DMS53 (cell line): Measurements from ENCODE around the gene LYRM9.
"Not testable (repeated sequence)": the region's sequence is repeated elsewhere in the genome, so short reads cannot be mapped to it uniquely, and the experiment has no call there.

Experiments used
- DNase-seq: peaks from one replicate; lab custom pipeline; 2025; lab: John Stamatoyannopoulos, UW

Gene LYRM9

GRCh38 chr17:27839571-27840405 lies 53.4 kb downstream of the LYRM9 start:
- DNase-seq, result not testable (repeated sequence)

- DNase-seq, result peak; percentile 33
Observed at GRCh38 chr17:27838607-27839006, 54.6 kb downstream of the LYRM9 start.

GRCh38 chr17:27837769-27838168 lies 55.4 kb downstream of the LYRM9 start:
- DNase-seq, result peak; percentile 37

- no peak for DNase-seq
Observed at GRCh38 chr17:27836651-27837050, 56.5 kb downstream of the LYRM9 start.

GRCh38 chr17:27834571-27834970 lies 58.6 kb downstream of the LYRM9 start:
- no peak for DNase-seq

- no peak for DNase-seq
Observed at GRCh38 chr17:27832831-27833230, 60.3 kb downstream of the LYRM9 start.

- DNase-seq, result peak; percentile 52
Observed at GRCh38 chr17:27829888-27830287, 63.3 kb downstream of the LYRM9 start.

- DNase-seq, result not testable (repeated sequence)
Observed at GRCh38 chr17:27829143-27829711, 63.9 kb downstream of the LYRM9 start.
